A673 (cell line): ENCODE results near the gene SPATA24. TPM values are rescaled to one million over a fixed set of nuclear protein-coding genes. Genes with fewer than 3 reads are reported as not detected.

Experiments used
- BruUV-seq: library from RNA; stranded (reverse); fragments of 400-500 nt; replicated peaks from 2 replicates; lab custom pipeline; 2021; lab: Mats Ljungman, UMichigan
- CTCF ChIA-PET: fragments of 300-600 bp; sonication (Branson Sonifier 250); formaldehyde crosslinking; loops from one replicate; lab custom pipeline; 2022; ENCODE audit warnings: antibody characterized with exemption; lab: Charles Lee
- POLR2A ChIA-PET: fragments of 300-600 bp; sonication (Branson Sonifier 250); formaldehyde crosslinking; loops from one replicate; lab custom pipeline; 2022; ENCODE audit warnings: antibody characterized with exemption; ENCODE audit not compliant: low non-redundant PET; lab: Charles Lee
- DNase-seq: peaks from one replicate; pipeline ENCODE4 v3.0.0-alpha.2; 2015; ENCODE audit warnings: low spot score
- H3K27ac ChIP-seq: fragments of 200-600 bp; sonication (generic); 2 replicates; pipeline ENCODE4 v1.5.1; 2016; ENCODE audit warnings: mixed run types, low read depth, mild to moderate bottlenecking, mixed read lengths, antibody characterized with exemption, low read length; ENCODE audit not compliant: poor library complexity, severe bottlenecking
- H3K27me3 ChIP-seq: fragments of 200-600 bp; sonication (generic); replicated peaks from 2 replicates; pipeline ENCODE4 v1.6.1; 2017; ENCODE audit warnings: mixed run types, low read depth, mild to moderate bottlenecking, mixed read lengths, antibody characterized with exemption, low read length; ENCODE audit not compliant: insufficient read depth, poor library complexity
- H3K36me3 ChIP-seq: fragments of 200-600 bp; sonication (generic); 2 replicates; pipeline ENCODE4 v1.6.1; 2016; ENCODE audit warnings: mixed run types, mild to moderate bottlenecking, mixed read lengths, antibody characterized with exemption, low read length; ENCODE audit not compliant: insufficient read depth, poor library complexity, severe bottlenecking
- H3K4me1 ChIP-seq: fragments of 200-600 bp; sonication (generic); 2 replicates; pipeline ENCODE4 v1.6.1; 2017; ENCODE audit warnings: mixed run types, mild to moderate bottlenecking, mixed read lengths, antibody characterized with exemption, low read length; ENCODE audit not compliant: insufficient read depth, poor library complexity, severe bottlenecking
- H3K4me3 ChIP-seq: fragments of 200-600 bp; sonication (generic); 2 replicates; pipeline ENCODE4 v1.5.1; 2016; ENCODE audit warnings: low read depth, mixed run types, mild to moderate bottlenecking, mixed read lengths, low read length; ENCODE audit not compliant: poor library complexity, severe bottlenecking
- H3K9me3 ChIP-seq: fragments of 200-600 bp; sonication (generic); 2 replicates; pipeline ENCODE4 v1.6.1; 2016; ENCODE audit warnings: mixed run types, low read depth, mild to moderate bottlenecking, mixed read lengths, antibody characterized with exemption, low read length; ENCODE audit not compliant: poor library complexity, severe bottlenecking
- CTCF ChIP-seq: fragments of 300-800, 200-600 bp; sonication (generic); conservative IDR thresholded peaks from 2 replicates; pipeline ENCODE4 v1.5.1; 2017; ENCODE audit warnings: low read depth, mild to moderate bottlenecking, antibody characterized with exemption, low read length, moderate library complexity, mixed read lengths
- EZH2 ChIP-seq: fragments of 200-600 bp; sonication (generic); IDR thresholded peaks from 2 replicates; pipeline ENCODE4 v1.6.1; 2017; ENCODE audit warnings: borderline replicate concordance, low read depth, mild to moderate bottlenecking, mixed read lengths, antibody characterized with exemption, low read length; ENCODE audit not compliant: poor library complexity, severe bottlenecking
- intact Hi-C: fragments of 100-400 bp; cut with micrococcal nuclease; formaldehyde crosslinking; loops from one replicate; pipeline ENCODE4 v1.10.0; 2022; ENCODE audit not compliant: unreplicated experiment
- total RNA-seq: library from RNA; stranded (reverse); gene quantifications from 2 replicates; pipeline ENCODE4 v1.2.3, GENCODE V29; 2021

The SPATA24 gene
- total RNA-seq, 1 experiment from 2014 or later: 4.2 TPM

GRCh38 chr5:139439013-139439903 lies 35.4 kb upstream of the SPATA24 start, which contains the start of gene DNAJC18:
Gene DNAJC18 (minus strand): TSS chr5:139439525. CDS start chr5:139439445, 80 bp downstream.
- no peaks in the 10 kb centered on the region for H3K36me3 ChIP-seq
- H3K4me1 ChIP-seq: peaks cover 14% of the 10 kb centered on the region
- TF ChIP-seq EZH2 (no peak), CTCF (no peak)
- POLR2A ChIA-PET: interaction anchor here (0.6 kb wide), 1 partner anchor 273 kb away, joined by 6 read pairs; no protein-coding TSS in a partner anchor
- H3K27ac ChIP-seq: peak within 1 kb of the TSS; percentile 78
- H3K9me3 ChIP-seq: no peaks in the 10 kb centered on the region
- intact Hi-C loops: no loop called here
- H3K27me3 ChIP-seq: no peaks in the 10 kb centered on the region
- DNase-seq: peak; percentile 94
- H3K4me3 ChIP-seq: peak within 1 kb of the TSS; percentile 78
- no TSS peak for BruUV-seq
- CTCF ChIA-PET: interaction anchor here (1.0 kb wide), 2 partner anchors 16 to 18 kb away, joined by 3 to 4 read pairs; no protein-coding TSS in a partner anchor

- intact Hi-C loops: no loop called here
Observed at GRCh38 chr5:139438707-139439012, 34.8 kb upstream of the SPATA24 start.

DNA sequence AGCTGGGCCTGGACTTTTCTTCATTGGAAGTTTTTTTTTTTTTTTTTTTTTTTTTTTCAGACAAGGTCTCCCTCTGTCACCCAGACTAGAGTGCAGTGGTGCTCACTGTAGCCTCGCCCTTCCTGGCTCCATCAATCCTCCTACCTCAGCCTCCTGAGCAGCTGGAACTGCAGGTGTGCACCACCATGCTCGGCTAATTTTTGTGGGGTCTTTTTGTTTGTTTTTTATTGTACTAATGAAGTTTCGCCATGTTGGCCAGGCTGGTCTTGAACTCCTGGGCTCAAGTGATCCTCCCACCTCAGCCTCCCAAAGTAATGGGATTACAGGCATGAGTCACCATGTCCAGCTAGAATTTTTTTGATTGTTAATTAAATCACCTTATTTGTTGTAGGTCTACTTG lies 31.8 kb upstream of the SPATA24 start:
- Histone ChIP-seq H3K4me3 (no peak overlapping the region), H3K4me1 (peaks cover 9% of the 10 kb centered on the region), H3K36me3 (no peaks in the 10 kb centered on the region), H3K27me3 (no peaks in the 10 kb centered on the region), H3K9me3 (no peaks in the 10 kb centered on the region), H3K27ac (no peak overlapping the region)
- POLR2A ChIA-PET: interaction anchor here (0.6 to 0.7 kb wide), 2 partner anchors 43 to 317 kb away, joined by 3 read pairs; no protein-coding TSS in a partner anchor
- no peak for DNase-seq
- BruUV-seq: no TSS peak
- CTCF ChIA-PET: interaction anchor here (0.6 kb wide), 1 partner anchor 203 kb away, joined by 3 read pairs; no protein-coding TSS in a partner anchor
- TF ChIP-seq EZH2: no peak
- no peak for TF ChIP-seq CTCF
- intact Hi-C loops: no loop called here

More at GRCh38 chr5:139438707-139439012, 34.8 kb upstream of the SPATA24 start:
- Histone ChIP-seq H3K4me3 (peak overlapping the region; percentile 78), H3K27me3 (no peaks in the 10 kb centered on the region), H3K36me3 (no peaks in the 10 kb centered on the region), H3K27ac (no peak overlapping the region), H3K9me3 (no peaks in the 10 kb centered on the region), H3K4me1 (peaks cover 10% of the 10 kb centered on the region)
- CTCF ChIA-PET: no interaction called here
- no peak for DNase-seq
- BruUV-seq: no TSS peak
- no peak for TF ChIP-seq CTCF
- POLR2A ChIA-PET: interaction anchor here (0.6 kb wide), 1 partner anchor 273 kb away, joined by 6 read pairs; no protein-coding TSS in a partner anchor
